Measurements from ENCODE around the gene OR4C45. TPM values are rescaled to one million over a fixed set of nuclear protein-coding genes. Genes with fewer than 3 reads are reported as not detected.
"Not testable (repeated sequence)": the region's sequence is repeated elsewhere in the genome, so short reads cannot be mapped to it uniquely, and the experiment has no call there.

The OR4C45 gene
- total RNA-seq = not detected

DNA sequence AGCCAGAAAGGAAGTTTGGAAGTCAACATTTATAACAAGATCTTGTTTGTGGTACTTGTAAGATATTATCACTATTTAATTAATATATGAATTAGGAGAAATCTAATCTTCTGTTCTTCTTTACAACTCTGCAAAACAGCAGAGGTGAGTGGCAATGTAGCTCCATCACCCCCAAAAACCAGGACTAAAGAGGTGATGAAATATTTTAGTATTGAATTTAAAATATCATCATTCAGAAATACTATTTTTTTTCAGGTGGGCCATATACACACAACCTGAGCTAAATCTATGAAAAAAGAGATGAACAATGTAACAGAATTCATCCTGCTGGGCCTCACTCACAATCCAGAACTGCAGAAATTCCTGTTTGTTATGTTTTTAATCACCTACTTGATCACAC, at the start of gene OR4C45:
Gene OR4C45 (plus strand): TSS at position 301 of the 400 bp plus-strand sequence.
- no peak for DNase-seq

DNA sequence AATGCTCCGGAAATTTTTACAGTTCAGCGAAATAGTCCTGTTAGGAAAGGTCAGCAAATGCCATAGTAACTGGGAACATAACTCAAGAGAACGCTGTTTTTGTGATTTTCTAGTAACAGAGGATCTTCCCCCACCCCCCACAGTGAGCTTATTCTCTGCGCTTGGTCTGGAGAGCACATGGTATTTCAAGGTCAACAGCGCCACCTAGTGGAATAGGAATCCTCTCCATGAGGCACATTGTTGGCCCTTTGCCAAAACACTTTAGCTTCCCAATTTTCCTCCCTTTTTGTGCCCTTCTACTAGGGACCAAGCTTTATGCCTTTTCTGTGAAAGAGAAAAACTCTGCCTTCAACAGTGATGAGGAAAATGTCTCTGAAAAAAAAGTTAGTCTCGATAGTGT, 37.1 kb upstream of the OR4C45 start:
- peak; percentile 4 for DNase-seq

- no peak for DNase-seq
Observed at GRCh38 chr11:50030193-50030592, 2.5 kb upstream of the OR4C45 start.

DNA sequence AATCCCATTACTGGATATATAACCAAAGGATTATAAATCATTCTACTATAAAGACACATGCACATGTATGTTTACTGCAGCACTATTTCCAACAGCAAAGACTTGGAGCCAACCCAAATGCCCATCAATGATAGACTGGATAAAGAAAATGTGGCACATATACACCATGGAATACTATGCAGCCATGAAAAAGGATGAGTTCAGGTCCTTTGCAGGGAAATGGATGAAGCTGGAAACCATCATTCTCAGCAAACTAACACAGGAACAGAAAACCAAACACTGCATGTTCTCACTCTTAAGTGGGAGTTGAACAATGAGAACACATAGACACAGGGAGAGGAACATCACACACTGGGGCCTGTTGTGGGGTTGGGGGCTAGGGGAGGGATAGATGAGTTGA, 3.6 kb downstream of the OR4C45 start:
- DNase-seq = not testable (repeated sequence)

GRCh38 chr11:50037251-50037650, 4.6 kb downstream of the OR4C45 start:
- DNase-seq = no peak

DNA sequence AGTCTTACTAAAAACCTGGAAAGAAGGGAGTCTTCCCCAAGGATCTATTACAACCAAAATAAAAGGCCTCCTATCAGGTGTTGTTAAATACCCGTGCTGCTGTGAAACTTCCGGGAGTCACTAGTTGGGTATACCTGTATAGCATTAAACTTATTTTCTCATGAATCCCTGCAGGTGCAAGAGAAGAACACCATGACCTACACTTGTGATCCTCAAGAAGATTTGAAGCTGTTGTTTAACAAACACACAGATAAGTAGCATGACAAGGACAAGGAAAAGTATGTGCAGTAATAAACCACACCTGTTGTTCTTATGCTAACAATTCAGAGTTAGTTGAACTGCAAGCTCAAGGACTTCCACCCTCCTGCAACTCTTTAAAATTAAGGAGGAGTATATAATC, 12.0 kb downstream of the OR4C45 start:
- no peak for DNase-seq

DNA sequence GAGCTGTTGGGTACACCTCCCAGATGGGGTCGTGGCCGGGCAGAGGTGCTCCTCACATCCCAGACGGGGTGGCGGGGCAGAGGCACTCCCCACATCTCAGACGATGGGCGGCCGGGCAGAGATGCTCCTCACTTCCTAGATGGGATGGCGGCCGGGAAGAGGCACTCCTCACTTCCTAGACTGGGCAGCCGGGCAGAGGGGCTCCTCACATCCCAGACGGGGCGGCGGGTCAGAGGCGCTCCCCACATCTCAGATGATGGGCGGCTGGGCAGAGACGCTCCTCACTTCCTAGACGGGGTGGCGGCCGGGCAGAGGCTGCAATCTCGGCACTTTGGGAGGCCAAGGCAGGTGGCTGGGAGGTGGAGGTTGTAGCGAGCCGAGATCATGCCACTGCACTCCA, 30.4 kb downstream of the OR4C45 start:
- DNase-seq = not testable (repeated sequence)

DNA sequence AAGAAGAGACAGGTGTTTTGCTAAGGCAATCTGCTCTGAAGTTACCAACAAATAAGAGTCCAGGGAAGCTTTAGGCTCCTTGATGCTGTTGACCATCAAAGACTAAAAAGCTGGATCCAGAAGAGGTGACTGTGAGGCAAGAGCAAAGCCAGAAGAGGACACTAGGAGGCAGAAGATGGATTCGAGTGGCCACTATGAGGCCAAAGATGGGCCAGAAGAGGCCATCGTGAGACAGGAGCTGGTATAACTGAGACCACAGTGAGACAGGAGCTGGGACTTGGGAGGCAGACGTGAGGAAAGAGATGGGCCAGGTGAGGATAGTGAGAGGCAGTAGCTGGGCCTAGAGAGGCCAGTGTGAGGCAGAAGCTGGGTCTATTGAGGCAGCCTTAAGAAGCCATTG, 37.7 kb downstream of the OR4C45 start:
- no peak for DNase-seq

DNA sequence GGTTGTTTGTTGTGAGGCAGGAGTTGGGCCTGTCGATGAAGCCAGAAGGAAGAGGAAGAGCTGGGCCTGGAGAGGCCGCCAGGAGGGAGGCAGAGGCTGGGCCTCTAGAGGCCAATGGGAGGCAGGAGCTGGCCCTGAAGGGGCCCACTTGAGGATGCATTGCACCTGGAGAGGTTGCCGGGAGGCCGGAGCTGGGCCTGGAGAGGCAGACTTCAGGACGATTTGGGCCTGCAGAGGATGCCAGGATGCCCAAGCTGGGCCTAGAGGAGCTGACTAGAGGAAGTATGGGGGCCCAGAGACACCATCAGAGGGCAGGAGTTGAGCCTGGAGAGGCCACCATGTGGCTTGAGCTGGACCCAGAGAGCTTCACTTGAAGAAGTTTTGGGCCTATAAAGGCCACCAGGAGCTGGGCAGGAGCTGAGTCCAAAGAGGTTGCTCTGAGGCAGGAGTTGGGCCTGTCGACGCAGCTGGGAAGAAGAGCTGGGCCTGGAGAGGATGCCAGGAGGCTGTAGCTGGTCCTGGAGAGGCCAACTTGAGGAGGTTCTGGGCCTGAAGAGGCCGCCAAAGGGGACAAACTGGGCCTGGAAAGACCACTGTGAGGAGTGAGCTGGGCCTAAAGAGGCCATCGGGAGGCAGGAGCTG, 39.0 kb downstream of the OR4C45 start:
- no peak for DNase-seq

GRCh38 chr11:50072226-50073112, 39.8 kb downstream of the OR4C45 start:
- DNase-seq = no peak

- no peak for DNase-seq
Observed at GRCh38 chr11:50073113-50074105, 40.7 kb downstream of the OR4C45 start.

GRCh38 chr11:50074161-50074560, 41.5 kb downstream of the OR4C45 start:
- no peak for DNase-seq

- no peak for DNase-seq
Observed at GRCh38 chr11:50075856-50076255, 43.2 kb downstream of the OR4C45 start.

DNA sequence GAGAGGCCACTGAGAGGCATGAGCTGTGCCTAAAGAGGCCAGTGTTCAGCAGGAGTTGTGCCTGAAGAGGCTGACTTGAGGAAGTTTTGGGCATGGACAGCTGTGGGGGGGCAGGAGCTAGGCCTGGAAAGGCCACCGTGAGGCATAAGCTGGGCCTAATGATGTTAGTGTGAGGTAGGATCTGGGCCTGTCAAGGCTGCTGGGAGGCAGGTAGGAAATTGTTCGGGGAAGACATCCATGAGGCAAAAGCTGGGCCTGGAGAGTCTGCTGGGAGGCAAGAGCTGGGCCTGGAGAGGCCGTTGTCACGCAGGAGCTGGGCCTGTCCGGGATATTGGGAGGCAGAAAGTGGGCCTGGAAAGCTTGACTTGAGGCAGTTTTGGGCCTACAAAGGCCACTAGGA, 44.9 kb downstream of the OR4C45 start:
- no peak for DNase-seq

DNA sequence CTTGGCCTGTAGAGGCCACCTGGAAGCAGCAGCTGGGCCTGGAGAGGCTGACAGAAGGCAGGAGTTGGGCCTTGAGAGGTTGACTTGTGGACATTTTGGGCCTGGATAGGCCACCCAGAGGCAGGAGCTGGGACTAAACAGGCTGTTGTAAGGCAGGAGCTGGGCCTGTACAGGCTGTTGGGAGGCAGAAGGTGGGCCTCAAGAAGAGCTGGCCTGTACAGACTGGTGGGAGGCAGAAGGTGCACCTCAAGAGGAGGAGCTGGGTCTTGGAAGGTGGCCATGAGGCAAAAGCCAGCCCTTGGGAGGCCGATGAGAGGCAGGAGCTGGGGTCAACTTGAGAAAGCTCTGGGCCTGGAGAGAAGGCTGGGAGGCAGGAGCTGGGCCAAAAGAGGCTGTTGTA, 45.3 kb downstream of the OR4C45 start:
- no peak for DNase-seq

DNA sequence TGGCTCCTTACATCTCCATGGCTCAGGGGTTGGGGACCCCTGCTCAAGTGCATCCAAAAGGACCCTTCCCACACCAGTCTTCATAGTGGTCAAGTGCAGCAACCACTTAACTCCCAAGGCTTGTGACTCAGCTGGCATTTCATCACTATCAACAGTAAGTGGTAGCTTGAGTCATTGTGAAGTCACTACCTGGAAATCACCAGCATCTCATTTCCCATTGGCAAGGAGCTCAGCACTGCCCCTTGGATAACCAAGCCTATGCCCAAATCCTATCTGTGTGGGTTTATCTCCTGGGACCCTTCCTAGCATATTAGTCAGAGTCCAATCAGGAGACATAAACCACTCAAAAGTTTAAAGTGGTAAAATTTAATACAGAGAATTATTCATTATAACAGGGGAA, 46.3 kb downstream of the OR4C45 start:
- DNase-seq = not testable (repeated sequence)

- DNase-seq = no peak
Observed at GRCh38 chr11:50080256-50080655, 47.6 kb downstream of the OR4C45 start.

Other genes starting within 250 kb of the OR4C45 start
- gene OR4C13, start 80.5 kb upstream of the OR4C45 start, total RNA-seq = not detected
- not detected for gene OR4C12, start 50.3 kb upstream of the OR4C45 start, total RNA-seq

Measured in occipital lobe (tissue), 2 donors.